GM12865 (cell line): ENCODE results near the gene ULBP1.
"Not testable (repeated sequence)": the region's sequence is repeated elsewhere in the genome, so short reads cannot be mapped to it uniquely, and the experiment has no call there.

Experiments
- DNase-seq: peaks from one replicate; pipeline ENCODE4 v3.0.0; 2010; ENCODE audit warnings: low read depth
- H3K4me3 ChIP-seq: 2 replicates; pipeline ENCODE4 v1.5.1; 2011; ENCODE audit warnings: mild to moderate bottlenecking, low read depth, low read length, control low read depth
- CTCF ChIP-seq: IDR thresholded peaks from 2 replicates; pipeline ENCODE4 v1.5.1; 2011; ENCODE audit warnings: low read length, control low read depth, low read depth, inconsistent platforms; ENCODE audit not compliant: insufficient read depth; ENCODE audit errors: missing control alignments

The ULBP1 gene

DNA sequence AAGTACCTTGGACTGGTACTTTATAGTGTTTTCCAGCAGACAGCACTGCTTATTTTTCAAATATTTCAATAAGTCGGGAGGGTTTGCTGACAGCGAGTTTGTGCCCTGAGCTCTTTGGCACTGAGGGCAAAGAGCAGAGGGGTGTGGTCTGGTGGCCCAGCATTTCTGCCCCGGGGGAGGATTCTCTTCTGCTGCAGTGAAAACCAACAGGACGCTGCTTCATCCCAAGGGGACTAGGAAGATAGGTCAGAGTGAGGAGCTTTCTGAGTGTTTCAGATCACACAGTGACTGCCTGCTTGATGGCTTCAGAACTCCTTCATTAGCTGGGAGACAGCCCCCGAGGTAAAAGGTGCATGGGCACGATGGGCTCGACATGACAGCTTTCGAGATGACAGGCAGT, 13.3 kb upstream of the ULBP1 start:
- H3K4me3 ChIP-seq, result no peak overlapping the region
- TF ChIP-seq CTCF, result no peak
- DNase-seq, result no peak

GRCh38 chr6:149951096-149951495, 12.6 kb upstream of the ULBP1 start:
- no peak overlapping the region for H3K4me3 ChIP-seq
- no peak for DNase-seq
- TF ChIP-seq CTCF, result no peak

DNA sequence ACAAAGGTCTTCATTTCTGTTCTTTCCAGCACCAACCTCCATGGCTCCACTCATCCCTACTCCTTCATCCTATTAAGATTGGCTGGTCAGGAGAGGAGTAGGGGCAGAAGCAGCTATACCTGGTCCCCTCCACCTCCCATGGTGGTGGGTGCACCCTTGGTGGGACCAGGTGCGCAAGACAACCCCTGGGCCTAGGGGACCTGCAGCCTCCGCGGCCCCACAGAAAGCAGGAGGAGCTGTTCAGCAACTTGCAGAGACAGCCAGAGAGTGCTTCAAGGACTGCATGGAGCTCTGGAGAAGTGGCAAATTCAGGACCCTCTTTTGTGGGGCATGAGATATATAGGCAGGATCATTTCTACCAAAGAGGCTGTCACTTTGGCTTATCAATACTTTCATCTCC, 12.1 kb upstream of the ULBP1 start:
- no peak for TF ChIP-seq CTCF
- DNase-seq, result no peak
- H3K4me3 ChIP-seq, result no peak overlapping the region

GRCh38 chr6:149953390-149953789, 10.4 kb upstream of the ULBP1 start:
- not testable (repeated sequence) for DNase-seq, H3K4me3 ChIP-seq

GRCh38 chr6:149953934-149954327, 9.8 kb upstream of the ULBP1 start:
- not testable (repeated sequence) for DNase-seq, H3K4me3 ChIP-seq

DNA sequence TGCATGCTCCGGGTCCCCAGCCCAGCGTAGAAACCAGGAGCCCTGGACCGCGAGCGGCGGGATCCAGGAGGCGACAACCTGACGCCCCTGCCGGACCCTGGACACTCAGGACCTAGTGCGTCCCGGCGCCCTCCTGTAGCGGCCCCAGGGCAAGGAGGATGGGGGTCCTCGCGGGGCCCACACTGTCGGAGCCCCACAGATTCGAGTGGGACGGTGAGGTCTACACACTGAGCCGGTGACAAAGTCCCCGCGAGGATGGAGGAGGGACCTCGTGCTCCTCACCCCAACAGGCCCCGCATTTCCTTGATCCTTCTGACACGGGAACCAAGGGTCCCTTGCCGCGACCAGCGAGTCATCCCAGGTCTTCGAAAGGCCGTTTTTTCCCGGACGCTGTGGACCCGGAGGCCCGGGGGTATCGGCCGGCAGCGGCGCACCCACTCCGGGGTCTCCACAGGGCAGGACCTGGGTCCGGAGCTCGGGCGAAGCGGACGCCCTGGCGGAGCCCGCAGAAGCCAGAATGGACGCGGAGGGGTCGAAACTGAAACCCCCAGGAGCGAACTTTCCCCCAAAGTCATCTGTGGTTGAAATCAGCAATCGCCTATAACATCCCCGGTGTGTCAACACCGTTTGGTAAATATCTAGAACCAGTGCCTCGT, 9.3 kb upstream of the ULBP1 start:
- H3K4me3 ChIP-seq, DNase-seq: not testable (repeated sequence)

- not testable (repeated sequence) for H3K4me3 ChIP-seq, DNase-seq
Observed at GRCh38 chr6:149954984-149955653, 8.6 kb upstream of the ULBP1 start.

DNA sequence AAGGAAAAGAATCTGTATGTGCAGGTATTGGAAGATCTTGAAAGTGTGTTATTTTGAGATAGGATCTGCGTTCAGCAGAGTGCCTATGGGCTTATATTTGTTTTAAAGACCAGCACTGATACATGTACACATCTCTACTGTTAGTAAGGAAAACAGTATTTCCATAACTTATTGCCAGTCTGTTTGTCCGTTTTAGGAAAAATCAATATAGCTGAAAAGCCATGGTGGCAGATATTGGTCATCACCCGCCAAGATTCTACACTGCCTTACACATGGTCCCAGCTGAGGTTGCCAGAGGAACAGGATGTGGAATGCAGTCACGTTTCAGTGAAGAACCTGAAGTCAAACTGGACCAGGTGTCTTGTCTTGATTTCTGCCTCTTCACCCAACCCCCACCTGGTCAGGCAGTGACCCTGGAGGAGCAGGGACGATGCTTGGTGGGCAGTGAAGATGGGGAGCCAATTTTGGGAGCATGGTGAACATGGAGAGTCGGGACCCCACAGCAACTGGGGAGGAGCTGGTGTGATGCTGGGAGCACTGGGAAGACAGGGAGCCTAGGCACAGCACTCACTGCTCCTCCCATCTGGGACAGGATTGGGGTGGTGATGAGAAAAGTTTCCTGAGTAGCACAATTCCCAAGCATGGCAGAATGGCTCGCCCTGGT, 8.0 kb upstream of the ULBP1 start:
- H3K4me3 ChIP-seq, DNase-seq: not testable (repeated sequence)

DNA sequence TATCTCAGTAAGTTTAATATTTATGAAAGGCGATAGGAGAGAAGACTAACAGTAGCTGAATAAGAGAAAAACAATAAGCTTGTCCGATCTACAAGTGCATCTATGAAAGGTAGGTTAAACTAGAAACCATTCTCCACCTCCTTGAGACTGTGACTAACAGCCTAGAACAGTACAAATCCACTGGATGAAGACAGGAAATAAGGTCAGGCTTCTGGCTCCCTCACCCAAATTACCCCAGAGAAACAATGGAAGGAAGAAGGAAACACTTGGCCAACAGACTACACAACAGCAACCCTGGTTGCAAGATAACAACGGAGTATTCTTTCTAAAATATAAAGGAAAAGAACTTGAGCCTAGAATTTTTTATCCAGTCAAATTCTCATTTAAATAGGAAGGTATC, 5.6 kb upstream of the ULBP1 start:
- not testable (repeated sequence) for DNase-seq, H3K4me3 ChIP-seq

DNA sequence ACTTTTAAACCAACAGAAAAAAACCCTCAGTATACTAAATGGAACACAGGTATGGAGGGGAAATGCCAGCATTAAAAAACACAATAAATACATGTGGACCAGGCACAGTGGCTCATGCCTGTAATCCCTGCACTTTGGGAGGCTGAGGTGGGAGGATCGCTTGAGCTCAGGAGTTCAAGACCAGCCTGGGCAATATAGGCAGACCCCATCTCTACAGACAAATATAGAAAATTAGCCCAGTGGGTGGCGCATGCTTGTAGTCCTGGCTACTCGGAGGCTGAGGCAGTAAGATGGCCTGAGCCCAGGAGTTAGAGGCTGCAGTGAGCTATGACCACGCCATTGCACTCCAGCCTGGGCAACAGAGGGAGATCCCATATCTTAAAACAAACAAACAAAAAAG, 3.9 kb upstream of the ULBP1 start:
- H3K4me3 ChIP-seq, DNase-seq: not testable (repeated sequence)

GRCh38 chr6:149960488-149960887, 3.3 kb upstream of the ULBP1 start:
- DNase-seq, result no peak
- TF ChIP-seq CTCF, result no peak
- no peak overlapping the region for H3K4me3 ChIP-seq
